B cell (primary cell): ENCODE measurements around the gene TCF15. TPM values are rescaled to one million over a fixed set of nuclear protein-coding genes. Genes with fewer than 3 reads are reported as not detected.

Experiments
- ATAC-seq: fragments of 200-7000 bp; cut with Tn5 transposase; one replicate; pipeline ENCODE4 v1.10.0; 2021; ENCODE audit warnings: low read depth, mild to moderate bottlenecking, moderate number of reproducible peaks, moderate library complexity
- CTCF ChIA-PET: fragments of 350-600 bp; sonication (Branson Sonifier 250); formaldehyde crosslinking; loops from one replicate; lab custom pipeline; 2021; ENCODE audit warnings: antibody characterized with exemption, inconsistent platforms; lab: Charles Lee
- POLR2A ChIA-PET: fragments of 350-600 bp; sonication (Branson Sonifier 250); formaldehyde crosslinking; loops from one replicate; lab custom pipeline; 2021; ENCODE audit warnings: antibody characterized with exemption; lab: Charles Lee
- DNase-seq: peaks from one replicate; pipeline ENCODE4 v3.0.0; 2013
- H2AFZ ChIP-seq: 2 replicates; pipeline ENCODE4 v1.6.1; 2012; ENCODE audit warnings: mild to moderate bottlenecking, low read depth, low read length; ENCODE audit not compliant: insufficient read depth, poor library complexity, severe bottlenecking
- H3K27ac ChIP-seq, 2 donors: 1 replicate in 1 of 2; 2 replicates in 1 of 2; pipeline ENCODE4 v1.5.1; 2012 to 2013; ENCODE audit warnings: low read length in 2 of 2, mild to moderate bottlenecking in 2 of 2, moderate library complexity in 1 of 2
- H3K27me3 ChIP-seq, 4 experiments: fragments of 200-600 bp in 1 of 4; sonication (generic) in 1 of 4; replicated peaks in 1 of 4; 1 replicate in 2 of 4; 2 replicates in 2 of 4; pipeline versions ENCODE4 v1.6.1 to v1.7.0; 2013 to 2016; ENCODE audit warnings: low read length in 3 of 4, mild to moderate bottlenecking in 2 of 4, mixed read lengths in 1 of 4, moderate library complexity in 1 of 4; ENCODE audit not compliant: insufficient read depth in 4 of 4, control insufficient read depth in 3 of 4; ENCODE audit errors: control extremely low read depth in 1 of 4
- H3K36me3 ChIP-seq, 2 experiments: replicated peaks in 1 of 2; 1 replicate in 1 of 2; 2 replicates in 1 of 2; pipeline versions ENCODE4 v1.6.1 to v1.7.1; 2013; ENCODE audit warnings: low read length in 1 of 2; ENCODE audit not compliant: insufficient read depth in 2 of 2, control insufficient read depth in 1 of 2; ENCODE audit errors: control extremely low read depth in 1 of 2, extremely low read depth in 1 of 2
- H3K4me1 ChIP-seq, 2 donors: fragments of 200-600 bp in 1 of 2; sonication (generic) in 1 of 2; 1 replicate in 1 of 2; 2 replicates in 1 of 2; pipeline versions ENCODE4 v1.5.1 to v1.6.1; 2013 to 2017; ENCODE audit warnings: low read length in 2 of 2; ENCODE audit not compliant: control insufficient read depth in 2 of 2, insufficient read depth in 2 of 2
- H3K4me2 ChIP-seq: replicated peaks from 2 replicates; pipeline ENCODE3; 2012; ENCODE audit warnings: mild to moderate bottlenecking, low read depth, low read length; ENCODE audit not compliant: poor library complexity, severe bottlenecking
- H3K4me3 ChIP-seq, 5 experiments: fragments of 200-600 bp in 1 of 5; sonication (generic) in 1 of 5; 1 replicate in 3 of 5; 2 replicates in 2 of 5; pipeline versions ENCODE4 v1.5.1 to v1.7.0; 2011 to 2016; ENCODE audit warnings: low read length in 4 of 5, mild to moderate bottlenecking in 4 of 5, low read depth in 2 of 5, control low read depth in 1 of 5, moderate library complexity in 1 of 5; ENCODE audit not compliant: insufficient read depth in 1 of 5; ENCODE audit errors: control extremely low read depth in 1 of 5, extremely low read depth in 1 of 5
- H3K79me2 ChIP-seq: fragments of 200-600 bp; sonication (generic); one replicate; pipeline ENCODE4 v1.6.0; 2016; ENCODE audit warnings: low read length; ENCODE audit not compliant: control insufficient read depth, insufficient read depth
- H3K9ac ChIP-seq: fragments of 200-600 bp; sonication (generic); 2 replicates; pipeline ENCODE4 v1.6.1; 2017; ENCODE audit warnings: mild to moderate bottlenecking, low read length, moderate library complexity
- H3K9me3 ChIP-seq, 3 donors: one replicate each; pipeline versions ENCODE4 v1.6.1 to v1.7.1; 2013; ENCODE audit warnings: low read length in 2 of 3; ENCODE audit not compliant: control insufficient read depth in 2 of 3, insufficient read depth in 1 of 3; ENCODE audit errors: control extremely low read depth in 1 of 3
- H4K20me1 ChIP-seq: 2 replicates; pipeline ENCODE4 v1.6.0; 2012; ENCODE audit warnings: mild to moderate bottlenecking, low read length; ENCODE audit not compliant: insufficient read depth, control insufficient read depth, poor library complexity, severe bottlenecking
- H3K27ac Mint-ChIP-seq: one replicate; pipeline ENCODE4 v1.8.0; 2021; ENCODE audit warnings: mixed read lengths
- H3K27me3 Mint-ChIP-seq: one replicate; pipeline ENCODE4 v1.8.0; 2021; ENCODE audit warnings: mixed read lengths
- H3K4me1 Mint-ChIP-seq: one replicate; pipeline ENCODE4 v1.8.0; 2021; ENCODE audit warnings: mixed read lengths
- H3K4me3 Mint-ChIP-seq: one replicate; pipeline ENCODE4 v1.8.0; 2021; ENCODE audit warnings: mixed read lengths
- H3K9me3 Mint-ChIP-seq: one replicate; pipeline ENCODE4 v1.8.0; 2022; ENCODE audit warnings: mixed read lengths; ENCODE audit not compliant: insufficient read depth
- CTCF ChIP-seq: fragments of 200-600 bp; IDR thresholded peaks from one replicate; pipeline ENCODE4 v1.8.0; 2022; ENCODE audit warnings: antibody characterized with exemption, mild to moderate bottlenecking
- EZH2 ChIP-seq: IDR thresholded peaks from 2 replicates; pipeline ENCODE4 v1.6.1; 2012; ENCODE audit warnings: borderline replicate concordance, low read depth, mild to moderate bottlenecking, moderate library complexity, low read length; ENCODE audit not compliant: insufficient read depth, poor library complexity, severe bottlenecking
- WGBS: methylation state at CpG from one replicate; pipeline ENCODE4 v1.1.5; 2013; ENCODE audit warnings: missing lambda C conversion rate; ENCODE audit not compliant: insufficient coverage; 5-methylcytosine and 5-hydroxymethylcytosine counted together
- intact Hi-C: fragments of 100-400 bp; cut with micrococcal nuclease; formaldehyde crosslinking; loops from one replicate; pipeline ENCODE4 v1.10.0; 2022
- polyA plus RNA-seq: library from polyadenylated mRNA; depleted of rRNA; stranded (reverse); fragments of >200 nt; gene quantifications from 2 replicates; pipeline ENCODE4 v1.2.3, GENCODE V29; 2012
- total RNA-seq, 2 donors: library from RNA; stranded (reverse); fragments of 120-200 nt in 1 of 2; gene quantifications; 1 replicate in 1 of 2; 2 replicates in 1 of 2; pipeline versions ENCODE4 v1.2.3 to v1.2.4, GENCODE V29; 2013 to 2022

The TCF15 gene
- total and polyA plus RNA-seq, 2 donors (not counting 1 experiment from before 2014, with no cell fraction given): not detected

DNA sequence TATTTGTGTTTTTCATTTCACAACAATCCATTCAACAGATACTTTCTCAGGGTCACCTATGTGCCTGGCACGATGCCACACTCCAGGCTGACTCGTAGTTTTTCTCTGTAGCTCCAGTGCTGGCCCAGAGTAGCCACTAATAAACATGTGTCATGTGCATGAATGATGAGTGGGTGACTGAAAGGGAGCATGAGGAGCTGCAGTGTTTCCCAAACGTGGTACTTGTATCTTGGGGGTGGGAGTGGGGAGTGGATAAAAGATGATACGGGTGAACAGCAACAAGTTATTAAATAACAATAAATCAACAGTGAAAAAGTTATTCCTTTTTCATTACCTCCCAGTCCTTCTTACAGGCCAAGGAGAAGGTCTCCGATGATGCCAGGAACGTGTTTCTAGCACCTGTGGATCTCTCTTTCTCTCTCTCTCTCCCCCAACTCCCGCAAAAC, 25.8 kb upstream of the TCF15 start:
- H3K9ac ChIP-seq: no peak overlapping the region
- CTCF ChIA-PET: no interaction called here

More for the DNA sequence above, 25.8 kb upstream of the TCF15 start:
- no peaks in the 10 kb centered on the region for H3K4me1 ChIP-seq
- no peaks in the 10 kb centered on the region for H3K36me3 ChIP-seq
- no peak overlapping the region for H3K27ac Mint-ChIP-seq
- no peak overlapping the region for H3K4me3 Mint-ChIP-seq
- H4K20me1 ChIP-seq: no peaks in the 10 kb centered on the region
- H3K27me3 ChIP-seq: no peaks in the 10 kb centered on the region
- intact Hi-C loops: no loop called here
- H3K79me2 ChIP-seq: no peaks in the 10 kb centered on the region
- DNase-seq: no peak
- H3K4me1 Mint-ChIP-seq: no peaks in the 10 kb centered on the region
- POLR2A ChIA-PET: no interaction called here
- no peaks in the 10 kb centered on the region for H3K9me3 Mint-ChIP-seq
- no peak overlapping the region for H3K27ac ChIP-seq
- 67% methylated on average over 3 of the region's 7 CpGs for WGBS
- no peak for ATAC-seq
- peaks cover 20% of the 10 kb centered on the region for H3K27me3 Mint-ChIP-seq
- H3K4me3 ChIP-seq: no peak overlapping the region
- no peaks in the 10 kb centered on the region for H3K9me3 ChIP-seq
- TF ChIP-seq CTCF (no peak), EZH2 (no peak)
- H3K4me2 ChIP-seq: no peak overlapping the region
- no peak overlapping the region for H2AFZ ChIP-seq
